GM12891 (cell line): Measurements from ENCODE around the gene ZBTB24.

Experiments
- POLR2A ChIP-seq: IDR thresholded peaks from 2 replicates; pipeline ENCODE4 v1.6.1; 2011; ENCODE audit warnings: low read depth, low read length, control low read depth
- POLR2AphosphoS5 ChIP-seq: IDR thresholded peaks from 2 replicates; pipeline ENCODE4 v1.6.1; 2011; ENCODE audit warnings: low read depth, low read length, control low read depth
- SPI1 ChIP-seq: IDR thresholded peaks from 2 replicates; pipeline ENCODE4 v1.6.1; 2011; ENCODE audit warnings: low read depth, low read length, control low read depth
- TAF1 ChIP-seq: IDR thresholded peaks from 2 replicates; pipeline ENCODE4 v1.6.1; 2011; ENCODE audit warnings: low read depth, low read length, control low read depth

GRCh38 chr6:109524129-109524528, 41.1 kb upstream of the ZBTB24 start:
- TF ChIP-seq POLR2AphosphoS5 (no peak), POLR2A (no peak), TAF1 (no peak), SPI1 (no peak)
